Left lung (tissue), 10 donors: Measurements from ENCODE around the gene ZSWIM6. TPM values are rescaled to one million over a fixed set of nuclear protein-coding genes. Genes with fewer than 3 reads are reported as not detected.

Experiments used
- ATAC-seq: fragments of 200-7000 bp; cut with Tn5 transposase; one replicate; pipeline ENCODE4 v1.9.1; 2020; ENCODE audit warnings: moderate library complexity
- DNase-seq, 4 donors: peaks; one replicate each; pipeline ENCODE4 v3.0.0-alpha.2; 2013 to 2020
- H3K27ac ChIP-seq, 2 donors: fragments of 200-600 bp; sonication (generic) in 1 of 2; one replicate each; pipeline versions ENCODE4 v1.5.0 to v1.8.0; 2020 to 2021
- H3K27me3 ChIP-seq, 2 donors: fragments of 200-600 bp; sonication (generic) in 1 of 2; one replicate each; pipeline versions ENCODE4 v1.5.0 to v1.8.0; 2020 to 2021
- H3K36me3 ChIP-seq, 2 donors: fragments of 200-600 bp; sonication (generic) in 1 of 2; one replicate each; pipeline versions ENCODE4 v1.5.0 to v1.8.0; 2020 to 2021
- H3K4me1 ChIP-seq, 2 donors: fragments of 200-600 bp; one replicate each; pipeline ENCODE4 v1.8.0; 2021
- H3K4me3 ChIP-seq, 2 donors: fragments of 200-600 bp; sonication (generic) in 1 of 2; one replicate each; pipeline versions ENCODE4 v1.5.0 to v1.8.0; 2020 to 2021; ENCODE audit warnings: mild to moderate bottlenecking in 1 of 2
- H3K9me3 ChIP-seq, 2 donors: fragments of 200-600 bp; sonication (generic) in 1 of 2; one replicate each; pipeline versions ENCODE4 v1.5.0 to v1.8.0; 2020 to 2021
- intact Hi-C, 2 donors: fragments of 100-400 bp; cut with DNase I; formaldehyde crosslinking; loops; one replicate each; pipeline versions ENCODE4 v1.11.2 to v1.14.2; 2022
- polyA plus RNA-seq, 6 donors: library from polyadenylated mRNA; unstranded; fragments of 120-200 nt; gene quantifications; one replicate each; pipeline ENCODE4 v1.2.1, GENCODE V29; 2013; ENCODE audit not compliant: insufficient read length in 6 of 6
- total RNA-seq, 2 donors: library from RNA; stranded (reverse); fragmentation: NEBNext Ultra II Directional; extraction: Animal tissue kit (Norgen Biotek cat#: 25700); gene quantifications; one replicate each; pipeline ENCODE4 v1.2.1, GENCODE V29; 2021
- TF ChIP-seq, protein P1 (sequence below), 2 donors: fragments of 200-600 bp; sonication (generic) in 1 of 2; IDR thresholded peaks; one replicate each; pipeline versions ENCODE4 v1.5.0 to v1.8.0; 2021; ENCODE audit warnings: antibody characterized with exemption in 2 of 2
- donor health status: DM: no; HTN: yes; CAD: no.
- donor health status: DM: no; HTN: no; CAD: no.

Gene ZSWIM6
- total and polyA plus RNA-seq, 8 donors, result 17.5 to 24.4 (median 22.3) TPM

GRCh38 chr5:61293071-61293470, 39.0 kb upstream of the ZSWIM6 start:
- DNase-seq (no peak), ATAC-seq (peak; percentile 28)
- no peaks in the 10 kb centered on the region for H3K27me3 ChIP-seq
- intact Hi-C loops, result no loop called here
- no peak overlapping the region for H3K27ac ChIP-seq
- peaks cover 0 to 11% of the 10 kb centered on the region in 2 donors for H3K4me1 ChIP-seq
- H3K4me3 ChIP-seq, result no peak overlapping the region
- TF ChIP-seq, protein P1, sequence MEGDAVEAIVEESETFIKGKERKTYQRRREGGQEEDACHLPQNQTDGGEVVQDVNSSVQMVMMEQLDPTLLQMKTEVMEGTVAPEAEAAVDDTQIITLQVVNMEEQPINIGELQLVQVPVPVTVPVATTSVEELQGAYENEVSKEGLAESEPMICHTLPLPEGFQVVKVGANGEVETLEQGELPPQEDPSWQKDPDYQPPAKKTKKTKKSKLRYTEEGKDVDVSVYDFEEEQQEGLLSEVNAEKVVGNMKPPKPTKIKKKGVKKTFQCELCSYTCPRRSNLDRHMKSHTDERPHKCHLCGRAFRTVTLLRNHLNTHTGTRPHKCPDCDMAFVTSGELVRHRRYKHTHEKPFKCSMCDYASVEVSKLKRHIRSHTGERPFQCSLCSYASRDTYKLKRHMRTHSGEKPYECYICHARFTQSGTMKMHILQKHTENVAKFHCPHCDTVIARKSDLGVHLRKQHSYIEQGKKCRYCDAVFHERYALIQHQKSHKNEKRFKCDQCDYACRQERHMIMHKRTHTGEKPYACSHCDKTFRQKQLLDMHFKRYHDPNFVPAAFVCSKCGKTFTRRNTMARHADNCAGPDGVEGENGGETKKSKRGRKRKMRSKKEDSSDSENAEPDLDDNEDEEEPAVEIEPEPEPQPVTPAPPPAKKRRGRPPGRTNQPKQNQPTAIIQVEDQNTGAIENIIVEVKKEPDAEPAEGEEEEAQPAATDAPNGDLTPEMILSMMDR (IDR thresholded peaks at IDR 0.05), result no peak
- H3K9me3 ChIP-seq, result no peaks in the 10 kb centered on the region
- H3K36me3 ChIP-seq, result no peaks in the 10 kb centered on the region

GRCh38 chr5:61293873-61294272, 38.2 kb upstream of the ZSWIM6 start:
- no peaks in the 10 kb centered on the region for H3K27me3 ChIP-seq
- DNase-seq (no peak), ATAC-seq (no peak)
- peaks cover 0 to 11% of the 10 kb centered on the region in 2 donors for H3K4me1 ChIP-seq
- H3K27ac ChIP-seq, result no peak overlapping the region
- H3K4me3 ChIP-seq, result no peak overlapping the region
- H3K9me3 ChIP-seq, result no peaks in the 10 kb centered on the region
- TF ChIP-seq, protein P1 (IDR thresholded peaks at IDR 0.05), result no peak
- H3K36me3 ChIP-seq, result no peaks in the 10 kb centered on the region
- intact Hi-C loops, result no loop called here

DNA sequence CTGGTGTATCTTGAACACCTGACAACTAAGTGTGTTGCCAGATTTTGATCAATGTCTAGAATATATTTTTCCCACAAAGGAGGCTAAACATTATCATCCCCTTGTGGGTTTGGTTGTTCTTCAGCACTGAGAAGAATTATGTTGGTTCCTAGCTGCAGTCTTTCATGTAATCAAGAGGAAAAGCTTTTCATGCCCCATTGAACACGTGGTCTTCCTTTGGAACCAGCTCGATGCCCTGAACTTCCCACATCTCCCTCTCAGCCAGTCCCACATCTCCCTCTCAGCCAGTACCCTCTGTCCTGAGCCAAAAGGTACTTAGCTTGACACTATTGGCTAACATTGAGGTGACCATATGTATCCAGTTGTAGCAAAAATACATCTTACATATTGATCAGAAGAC, 36.7 kb upstream of the ZSWIM6 start:
- H3K27ac ChIP-seq, result no peak overlapping the region
- DNase-seq (no peak), ATAC-seq (no peak)
- peaks cover 0 to under 1% of the 10 kb centered on the region in 2 donors for H3K4me1 ChIP-seq
- H3K36me3 ChIP-seq, result no peaks in the 10 kb centered on the region
- H3K27me3 ChIP-seq, result no peaks in the 10 kb centered on the region
- TF ChIP-seq, protein P1 (IDR thresholded peaks at IDR 0.05), result no peak
- H3K9me3 ChIP-seq, result no peaks in the 10 kb centered on the region
- intact Hi-C loops, result no loop called here
- no peak overlapping the region for H3K4me3 ChIP-seq

- no peak for ATAC-seq
- no peaks in the 10 kb centered on the region for H3K36me3 ChIP-seq
- intact Hi-C loops, result no loop called here
- no peaks in the 10 kb centered on the region for H3K9me3 ChIP-seq
- no peak for DNase-seq
- H3K27ac ChIP-seq, result peak overlapping the region in 1 of 2 donors; percentile 28
- H3K4me1 ChIP-seq, result peaks cover 15 to 21% of the 10 kb centered on the region in 2 donors
- TF ChIP-seq, protein P1 (IDR thresholded peaks at IDR 0.05), result no peak
- H3K4me3 ChIP-seq, result no peak overlapping the region
- no peaks in the 10 kb centered on the region for H3K27me3 ChIP-seq
Observed at GRCh38 chr5:61298066-61298465, 34.0 kb upstream of the ZSWIM6 start.

DNA sequence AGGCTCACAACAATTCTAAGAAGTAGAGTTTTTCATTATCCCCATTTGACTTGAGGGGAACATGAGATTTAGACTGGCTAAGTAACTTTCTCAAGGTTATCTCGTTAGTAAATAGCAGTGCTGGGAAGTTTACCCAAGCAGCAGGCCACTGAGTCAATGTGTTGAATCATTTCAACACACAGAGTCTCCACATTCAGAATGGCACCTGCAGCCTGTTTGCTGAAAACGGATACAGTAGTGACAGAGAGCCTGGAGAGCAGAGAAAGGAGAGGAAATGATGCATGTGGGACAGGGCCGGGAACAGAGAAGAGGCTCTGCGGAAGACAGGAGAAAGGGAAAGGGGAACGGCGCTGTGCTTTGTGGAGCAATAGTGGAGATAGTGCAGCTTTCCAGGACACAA, 33.5 kb upstream of the ZSWIM6 start:
- Histone ChIP-seq H3K36me3 (no peaks in the 10 kb centered on the region), H3K4me3 (no peak overlapping the region), H3K27ac (peak overlapping the region in 1 of 2 donors; percentile 28), H3K4me1 (peaks cover 15 to 26% of the 10 kb centered on the region in 2 donors), H3K9me3 (no peaks in the 10 kb centered on the region), H3K27me3 (no peaks in the 10 kb centered on the region)
- TF ChIP-seq, protein P1 (IDR thresholded peaks at IDR 0.05), result no peak
- DNase-seq, result no peak
- no peak for ATAC-seq
- intact Hi-C loops, result no loop called here
